Stimulated activated CD8-positive, alpha-beta memory T cell treated with anti-CD3 and anti-CD28 coated beads, Interleukin-7, amount 100 ng/mL, for 48 hours (primary cell): ENCODE measurements around the gene CDCA7.
"Not testable (repeated sequence)": the region's sequence is repeated elsewhere in the genome, so short reads cannot be mapped to it uniquely, and the experiment has no call there.

ENCODE experiments used
- DNase-seq, 2 donors: peaks; one replicate each; pipeline ENCODE4 v3.0.0-alpha.2; 2020; ENCODE audit warnings: low read depth in 1 of 2; ENCODE audit errors: extremely low read depth in 1 of 2

CDCA7 gene

DNA sequence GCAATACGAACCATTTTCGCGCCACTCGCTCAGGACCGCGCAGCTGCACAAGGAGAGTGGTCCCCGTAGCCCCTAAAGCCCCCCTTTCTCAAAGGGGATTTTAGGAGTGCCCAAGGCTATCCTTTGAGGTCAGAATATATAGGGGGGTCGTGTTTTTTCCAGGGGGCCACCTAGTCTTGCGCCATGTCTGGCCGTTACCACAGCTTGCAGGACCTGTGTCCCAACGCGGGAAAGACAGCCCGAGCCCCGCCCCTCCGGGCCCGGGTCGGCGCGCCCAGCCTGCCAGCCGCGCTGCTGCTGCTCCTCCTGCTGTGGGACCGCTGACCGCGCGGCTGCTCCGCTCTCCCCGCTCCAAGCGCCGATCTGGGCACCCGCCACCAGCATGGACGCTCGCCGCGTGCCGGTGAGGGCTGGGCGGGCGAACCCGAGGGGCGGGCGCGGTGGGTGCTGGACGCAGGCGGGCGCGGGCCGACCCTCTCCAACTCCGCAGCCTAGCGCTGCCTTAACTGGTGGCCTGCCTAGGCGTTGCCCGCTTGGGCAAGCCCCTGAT, at the start of gene CDCA7:
Gene CDCA7, plus strand, starts transcription at position 291 of the 550 bp plus-strand sequence. Its CDS starts 92 bp downstream, at position 383.
- peak; percentile 52 to 54 for DNase-seq

DNA sequence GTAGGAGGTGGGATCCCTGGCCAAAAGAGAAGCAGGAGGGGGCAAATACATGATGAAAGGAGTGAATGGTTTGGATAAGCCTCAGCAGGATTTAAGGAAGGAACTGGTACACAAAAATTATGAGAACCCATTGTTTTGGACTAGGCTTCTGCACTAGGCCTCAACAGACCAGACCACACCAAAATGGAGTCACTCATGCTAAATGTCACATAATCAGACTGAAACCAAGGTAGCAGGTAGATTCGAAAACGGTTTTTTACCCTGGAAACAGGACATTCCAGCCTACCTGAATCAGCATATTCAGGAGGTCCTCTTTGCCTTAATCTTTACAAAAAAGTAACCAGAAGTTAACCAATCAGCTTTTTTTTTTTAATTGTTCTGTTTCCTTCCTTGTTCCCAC, 49.4 kb upstream of the CDCA7 start:
- no peak for DNase-seq

DNA sequence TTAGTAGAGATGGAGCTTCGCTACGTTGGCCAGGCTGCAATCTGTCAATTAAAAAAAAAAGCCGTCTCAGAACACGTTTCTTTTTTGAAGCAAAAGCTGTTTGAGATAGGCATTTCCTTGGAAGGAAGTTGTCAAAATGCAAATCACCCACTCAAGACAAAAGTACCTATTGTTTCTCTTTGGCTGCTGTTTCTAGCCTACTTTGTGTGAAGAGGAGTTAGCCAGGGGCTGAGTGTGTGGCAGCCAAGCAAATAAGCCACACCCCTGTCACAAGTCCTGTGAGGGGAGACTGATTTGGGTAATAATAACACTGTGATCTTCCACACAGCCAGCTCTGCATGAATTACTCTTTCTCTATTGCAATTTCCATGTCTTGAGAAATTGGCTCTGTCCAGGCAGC, 47.4 kb upstream of the CDCA7 start:
- no peak for DNase-seq

- DNase-seq = not testable (repeated sequence)
Observed at GRCh38 chr2:173309370-173309769, 45.3 kb upstream of the CDCA7 start.

GRCh38 chr2:173311844-173312606, 42.6 kb upstream of the CDCA7 start:
- no peak for DNase-seq

DNA sequence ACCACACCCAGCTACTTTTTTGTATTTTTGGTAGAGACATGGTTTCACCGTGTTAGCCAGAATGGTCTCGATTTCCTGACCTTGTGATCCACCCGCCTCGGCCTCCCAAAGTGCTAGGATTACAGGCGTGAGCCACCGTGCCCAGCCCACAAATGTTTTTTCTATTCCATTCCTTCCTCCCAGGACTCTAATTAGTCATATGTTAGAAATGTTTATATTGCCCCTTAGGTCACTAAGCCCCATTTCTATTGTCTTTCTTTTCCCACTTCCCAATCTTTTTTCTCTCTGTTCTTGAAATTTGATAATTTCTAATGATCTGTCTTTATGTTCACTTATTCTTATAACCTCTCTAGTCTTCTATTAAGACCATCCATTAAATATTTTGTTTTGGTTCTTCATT, 31.3 kb upstream of the CDCA7 start:
- DNase-seq = no peak

DNA sequence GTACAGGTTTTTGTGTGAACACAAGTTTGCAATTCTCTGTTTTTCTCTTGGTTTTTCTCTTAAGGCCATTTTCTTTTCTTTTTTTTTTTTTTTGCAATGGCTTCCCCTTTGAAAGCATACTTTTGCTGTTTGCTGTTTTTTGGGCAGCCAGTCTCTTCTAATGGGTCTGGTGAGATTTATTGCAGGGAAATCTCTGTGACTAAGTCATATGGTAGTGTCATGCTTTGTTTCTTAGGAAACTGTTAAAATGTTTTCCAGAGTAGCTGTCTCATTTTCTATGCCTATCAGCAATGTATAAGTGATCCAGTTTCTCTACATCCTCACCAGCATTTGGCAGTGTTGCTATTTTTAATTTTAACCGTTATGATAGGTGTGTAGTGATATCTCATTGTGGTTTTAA, 27.9 kb upstream of the CDCA7 start:
- no peak for DNase-seq

DNA sequence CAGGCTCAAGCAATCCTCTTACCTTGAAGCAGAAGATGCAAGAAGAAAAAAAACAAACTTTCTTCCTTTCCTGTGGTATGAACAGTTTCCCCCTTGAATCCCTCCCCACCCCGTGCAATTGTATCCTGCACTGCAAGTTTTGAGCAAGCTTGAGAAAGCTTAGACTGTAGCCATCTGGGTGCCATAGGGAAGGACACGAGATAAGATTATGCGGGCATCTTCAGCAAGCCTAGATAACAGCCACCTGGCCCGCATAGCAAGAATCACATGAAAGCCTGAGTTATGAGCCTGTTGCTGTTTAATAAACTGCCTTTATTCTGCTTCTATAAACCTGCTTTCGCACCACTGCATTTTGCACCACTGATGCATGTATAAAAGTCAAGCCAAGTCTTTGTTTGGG, 27.3 kb upstream of the CDCA7 start:
- DNase-seq = no peak

GRCh38 chr2:173333003-173333402, 21.7 kb upstream of the CDCA7 start:
- DNase-seq = not testable (repeated sequence)

DNA sequence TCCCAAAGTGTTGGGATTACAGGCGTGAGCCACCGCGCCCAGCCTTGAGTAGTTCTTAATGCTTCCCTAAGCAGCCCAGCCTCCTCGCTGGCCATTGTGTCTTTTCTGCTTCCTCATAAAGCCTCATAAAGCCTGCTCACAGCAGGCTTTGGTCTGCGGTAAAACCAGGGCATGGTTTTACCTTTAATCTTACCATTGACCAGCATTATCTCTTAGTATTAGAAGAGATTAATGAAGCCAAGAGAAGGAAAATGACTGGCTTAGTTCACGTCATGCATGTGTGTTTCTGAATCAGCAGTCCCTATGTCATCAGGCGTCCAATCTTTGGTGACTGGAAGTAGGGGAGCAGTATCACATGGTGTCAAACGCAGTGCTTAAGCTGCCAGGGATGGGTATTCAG, 14.9 kb upstream of the CDCA7 start:
- DNase-seq = no peak

DNA sequence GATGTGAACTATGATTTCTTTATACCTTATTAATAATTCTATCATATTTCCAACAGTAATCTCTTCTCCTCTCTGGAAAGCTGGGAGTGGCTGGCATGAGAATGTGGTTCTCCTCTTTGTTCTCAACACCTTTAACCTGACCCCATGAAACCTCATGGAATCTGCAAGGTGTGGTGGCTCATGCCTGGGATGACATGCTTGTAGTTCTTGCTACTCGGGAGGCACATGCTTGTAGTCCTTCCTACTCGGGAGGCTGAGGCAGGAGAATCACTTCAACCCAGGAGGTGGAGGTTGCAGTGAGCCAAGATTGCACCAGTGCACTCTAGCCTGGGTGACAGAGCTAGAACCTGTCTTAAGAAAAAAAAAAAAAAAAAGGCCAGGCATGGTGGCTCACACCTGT, 10.8 kb upstream of the CDCA7 start:
- DNase-seq = no peak

DNA sequence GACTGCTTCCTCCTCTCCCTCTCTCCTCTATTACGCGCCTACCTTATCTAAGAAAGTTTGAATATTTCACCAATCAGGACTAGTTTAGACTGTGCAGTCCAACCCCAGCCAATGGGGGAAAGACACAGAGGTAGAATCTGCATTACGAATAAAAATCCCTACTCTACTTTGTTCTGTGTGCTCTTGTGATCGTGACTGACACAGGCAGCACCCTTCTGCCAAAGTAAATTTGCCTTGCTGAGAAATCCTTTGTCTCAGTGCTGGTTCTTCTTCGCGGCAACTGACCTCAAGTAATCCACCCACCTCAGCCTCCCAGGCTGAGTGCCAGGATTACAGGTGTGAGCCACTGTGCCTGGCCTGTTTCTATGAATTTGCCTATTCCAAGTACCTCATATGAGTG, 8.6 kb upstream of the CDCA7 start:
- no peak for DNase-seq

DNA sequence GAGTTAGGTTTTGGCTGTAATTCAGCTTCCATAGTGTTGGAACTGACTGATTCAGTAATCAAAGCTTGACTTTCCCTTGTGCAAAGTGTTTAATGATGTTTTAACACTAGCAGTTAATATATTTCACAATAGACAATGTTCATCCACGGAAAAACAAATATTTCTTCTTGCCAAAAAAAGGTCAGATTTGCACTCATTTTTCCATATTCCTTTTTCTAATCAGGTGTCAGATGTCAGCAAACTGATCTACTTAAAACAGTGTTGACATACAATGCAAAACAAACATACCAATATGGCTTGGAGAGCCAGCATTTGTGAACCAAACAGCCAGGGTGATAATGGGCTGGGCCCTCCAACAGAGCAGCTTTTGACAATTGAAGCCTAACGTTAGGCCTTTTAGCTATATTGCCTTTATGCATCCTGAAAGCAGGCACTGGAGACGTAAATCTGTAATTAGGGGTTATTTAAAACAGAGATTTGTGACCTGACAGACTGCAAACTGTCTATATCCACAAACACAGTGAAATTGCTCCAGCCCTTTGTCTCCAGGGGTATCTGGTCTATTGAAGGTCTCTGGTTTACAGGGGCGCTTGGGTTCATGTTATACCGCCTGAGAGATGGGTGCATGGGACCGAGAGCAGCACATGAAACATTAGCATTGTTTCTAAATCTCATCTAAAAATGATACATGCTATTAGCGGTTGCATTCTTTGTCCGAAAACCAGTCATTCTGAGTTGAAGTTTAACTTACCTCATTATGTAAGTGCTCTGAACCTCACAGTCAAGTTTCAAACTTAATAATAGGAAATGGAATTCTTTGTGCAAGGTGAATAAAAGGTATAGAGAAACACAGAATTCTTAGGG, 7.1 kb upstream of the CDCA7 start:
- no peak for DNase-seq

DNA sequence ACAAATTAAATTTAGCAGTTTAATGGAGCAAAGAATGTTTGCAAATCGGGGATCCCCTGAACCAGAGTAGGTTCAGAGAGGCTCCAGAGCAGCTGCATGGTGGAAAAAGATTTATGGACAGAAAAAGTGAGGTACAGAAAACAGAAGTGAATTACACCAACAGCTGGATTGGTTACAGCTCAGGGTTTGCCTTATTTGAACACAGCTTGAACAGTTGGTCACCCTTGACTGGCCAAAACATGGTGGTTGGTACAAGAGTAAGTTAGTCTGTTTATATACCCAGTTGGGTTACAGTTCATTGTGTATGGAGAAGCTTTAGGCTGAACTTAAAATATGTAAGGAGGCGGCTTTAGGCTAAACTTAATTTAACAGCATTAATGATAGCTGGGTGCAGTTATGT, 5.4 kb upstream of the CDCA7 start:
- no peak for DNase-seq

GRCh38 chr2:173350383-173350782, 4.3 kb upstream of the CDCA7 start:
- DNase-seq = no peak

- DNase-seq = no peak
Observed at GRCh38 chr2:173351879-173352278, 2.8 kb upstream of the CDCA7 start.

DNA sequence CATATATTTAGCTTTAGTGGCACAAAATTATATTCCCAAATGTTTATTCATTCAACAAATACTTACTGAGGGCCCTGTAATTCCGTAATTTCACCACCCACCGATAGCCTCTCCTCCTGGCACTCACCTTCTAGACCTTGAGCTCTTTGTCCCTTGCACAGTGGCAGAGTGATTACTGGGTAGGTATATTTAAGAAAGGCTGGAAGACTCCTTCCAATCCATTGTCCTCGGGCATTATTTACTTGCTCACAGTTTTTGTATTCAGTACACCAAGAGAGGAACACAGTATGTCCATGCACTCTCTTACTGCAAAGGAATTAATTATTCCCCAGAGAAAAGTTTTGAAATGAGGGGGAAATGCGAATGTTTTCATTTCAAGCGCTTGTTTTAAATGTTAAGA, 1.1 kb upstream of the CDCA7 start:
- DNase-seq = no peak

DNA sequence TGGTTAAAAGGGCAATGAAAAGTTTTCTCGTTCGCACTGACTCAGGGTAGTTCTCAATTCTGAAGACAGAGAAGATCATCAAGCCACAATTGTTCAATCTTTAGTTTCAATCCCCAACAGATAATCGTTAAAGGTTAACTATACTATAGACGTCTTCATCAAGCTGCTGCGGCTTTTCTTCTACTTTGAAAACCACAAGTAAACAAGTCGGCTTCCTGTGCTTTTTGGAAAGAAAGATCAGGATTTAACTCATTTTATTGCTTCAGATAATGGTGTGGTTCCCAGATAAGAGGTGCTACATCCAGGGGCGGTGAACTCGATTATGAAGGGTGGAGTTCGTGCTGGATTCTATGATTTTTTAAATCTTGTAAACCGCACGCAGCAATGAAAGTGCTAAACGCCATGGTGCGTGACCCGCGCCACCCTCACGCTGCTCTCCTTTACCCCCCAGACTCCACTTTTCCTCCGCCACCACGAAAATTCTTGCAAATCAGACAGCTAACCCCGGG, 545 bp upstream of the CDCA7 start:
- peak in 1 of 2 donors; percentile 28 for DNase-seq

DNA sequence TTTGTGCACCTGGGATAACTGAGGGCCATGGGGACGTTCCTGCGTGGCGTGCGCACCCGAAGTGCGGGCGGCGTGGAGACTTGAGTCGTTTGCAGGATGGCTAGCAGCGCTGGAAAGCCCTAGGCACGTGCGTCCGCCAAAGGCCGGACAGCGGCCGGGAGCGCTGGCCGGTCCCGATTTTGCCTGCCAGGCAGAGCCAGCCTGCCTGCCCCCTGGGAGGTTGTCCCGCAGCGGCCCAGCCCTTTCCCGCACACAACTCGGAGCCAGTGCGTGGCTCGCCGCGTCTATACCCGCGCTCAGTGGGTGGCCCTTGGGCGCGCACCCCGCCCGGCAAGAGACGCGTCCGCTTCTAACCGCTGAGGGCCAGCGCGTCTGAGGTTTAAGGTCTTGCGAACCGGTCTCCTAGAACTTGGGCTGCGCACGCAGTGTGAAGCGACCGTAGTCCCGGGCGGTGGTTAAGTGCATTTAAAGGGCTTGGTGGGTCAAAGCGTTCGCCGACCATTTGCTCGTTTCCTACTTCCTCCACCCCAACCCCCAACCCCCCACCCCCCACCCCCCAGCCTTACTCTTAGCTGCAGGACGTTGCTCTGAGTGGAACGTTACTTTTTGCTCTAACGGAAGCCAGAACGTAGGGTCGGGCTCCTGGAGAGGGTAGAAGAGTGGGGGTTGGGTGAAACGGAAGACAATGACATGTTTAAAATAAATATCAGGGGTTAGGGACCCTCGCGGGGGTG, 627 bp downstream of the CDCA7 start:
- DNase-seq = peak in 1 of 2 donors; percentile 5

DNA sequence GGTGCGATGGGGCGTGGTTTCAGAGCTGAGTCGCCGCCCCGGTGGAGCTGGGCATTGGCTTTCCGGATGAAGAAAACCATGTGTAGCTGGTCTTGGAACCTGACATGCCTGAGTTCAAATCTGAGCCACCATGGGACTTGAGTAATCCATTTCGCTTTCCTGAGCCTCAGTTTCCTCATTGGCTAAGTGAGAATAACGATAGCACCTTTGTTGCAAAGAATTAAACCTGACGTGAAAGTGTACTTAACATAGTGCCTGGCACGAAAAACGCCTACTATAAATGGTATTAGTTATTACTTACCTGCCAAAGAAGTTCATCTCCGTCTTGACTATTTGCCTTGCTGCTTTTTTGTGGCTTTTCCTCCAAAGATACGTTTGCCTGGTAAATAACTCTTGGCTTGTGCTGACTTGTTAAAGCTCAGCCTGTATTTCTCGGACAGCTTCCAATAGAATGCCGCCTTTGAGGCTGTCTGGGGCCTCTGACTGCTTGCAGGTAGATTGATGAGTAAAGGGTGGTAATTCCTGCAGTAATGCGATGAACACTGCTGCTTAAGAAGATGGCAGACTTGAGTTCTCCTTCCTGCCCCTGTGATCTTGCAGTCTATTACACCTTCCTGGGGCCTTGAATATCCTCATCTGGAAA, 1.3 kb downstream of the CDCA7 start:
- peak; percentile 10 to 25 for DNase-seq
